Activated T-cell treated with anti-CD3 and anti-CD28 coated beads, Interleukin-2, amount 50 U/mL, for 48 hours (primary cell): ENCODE results near the gene CTNND2.
"Not testable (repeated sequence)": the region's sequence is repeated elsewhere in the genome, so short reads cannot be mapped to it uniquely, and the experiment has no call there.

Source experiments
- DNase-seq, 2 experiments: peaks; one replicate each; pipeline ENCODE4 v3.0.0-alpha.2; 2020

Gene CTNND2

DNA sequence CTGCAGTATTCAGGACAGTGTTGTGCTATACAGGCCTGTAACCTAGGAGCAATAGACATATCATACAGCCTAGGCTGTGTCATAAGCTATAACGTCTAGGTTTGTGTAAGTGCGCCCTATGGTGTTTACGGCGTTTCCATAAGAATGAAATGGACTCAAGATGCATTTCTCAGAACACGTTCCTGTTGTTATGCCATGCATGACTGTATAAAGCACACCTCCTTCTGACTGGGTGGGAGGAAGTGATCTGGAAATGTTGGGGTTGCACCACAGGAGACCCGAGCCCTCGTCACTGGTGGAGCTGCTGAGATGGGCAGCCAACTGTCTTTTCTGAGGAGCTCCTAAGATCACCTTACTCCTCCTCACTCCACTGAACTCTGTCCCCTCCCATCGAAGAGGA, 751.9 kb downstream of the CTNND2 start:
- no peak for DNase-seq

DNA sequence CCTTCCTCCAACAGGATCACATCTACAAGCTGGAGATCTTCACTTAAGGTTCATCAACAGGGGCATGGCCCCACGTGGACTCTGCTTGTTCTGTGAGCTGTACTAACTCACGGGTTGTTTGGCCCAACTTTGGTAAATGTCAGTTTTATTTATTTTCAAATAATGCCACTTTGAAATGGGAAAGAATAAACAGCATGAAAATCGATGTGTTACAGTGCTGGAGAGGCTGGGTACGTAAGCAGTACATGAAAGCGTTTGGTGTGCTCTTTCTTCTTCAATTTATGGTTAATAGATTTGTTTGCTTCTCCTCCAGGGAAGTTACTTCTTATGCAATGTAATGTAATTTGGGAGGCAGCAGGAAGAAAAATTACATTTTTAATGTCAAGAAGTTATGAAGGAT, 753.3 kb downstream of the CTNND2 start:
- DNase-seq: no peak

DNA sequence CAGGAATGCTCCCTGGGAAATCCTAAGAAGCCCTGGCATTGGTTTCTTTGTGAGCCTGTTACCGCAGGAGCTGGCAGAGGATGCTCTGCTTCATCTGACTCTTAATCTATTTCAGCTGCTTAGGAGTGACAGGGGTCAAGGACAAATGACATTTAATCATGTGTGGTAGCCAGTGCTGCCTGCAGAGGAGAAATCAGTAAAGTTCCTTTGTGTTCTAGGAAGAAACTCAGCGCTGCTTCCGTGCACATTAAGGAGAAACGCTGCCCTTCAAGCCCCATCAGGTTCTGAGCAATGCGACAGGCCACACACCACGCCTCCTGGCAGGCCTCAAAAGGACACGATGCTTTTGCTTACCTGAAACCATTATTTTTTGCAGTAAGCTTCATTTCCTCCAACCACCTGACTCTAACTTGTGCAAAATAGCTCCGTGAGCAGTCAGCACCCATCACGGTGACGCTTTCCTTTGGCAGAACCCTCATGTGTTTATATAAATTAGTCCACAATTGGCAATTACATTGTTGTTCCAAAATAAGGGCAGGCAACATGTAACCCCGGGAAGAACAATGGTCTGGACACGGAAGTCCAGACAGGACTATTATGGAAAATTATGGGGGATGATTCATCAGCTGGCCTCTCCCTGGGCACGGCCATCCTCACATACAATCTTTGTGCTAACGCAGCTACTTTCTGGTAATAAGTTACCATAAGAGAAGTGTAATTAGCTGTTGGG, 755.3 kb downstream of the CTNND2 start:
- no peak for DNase-seq

DNA sequence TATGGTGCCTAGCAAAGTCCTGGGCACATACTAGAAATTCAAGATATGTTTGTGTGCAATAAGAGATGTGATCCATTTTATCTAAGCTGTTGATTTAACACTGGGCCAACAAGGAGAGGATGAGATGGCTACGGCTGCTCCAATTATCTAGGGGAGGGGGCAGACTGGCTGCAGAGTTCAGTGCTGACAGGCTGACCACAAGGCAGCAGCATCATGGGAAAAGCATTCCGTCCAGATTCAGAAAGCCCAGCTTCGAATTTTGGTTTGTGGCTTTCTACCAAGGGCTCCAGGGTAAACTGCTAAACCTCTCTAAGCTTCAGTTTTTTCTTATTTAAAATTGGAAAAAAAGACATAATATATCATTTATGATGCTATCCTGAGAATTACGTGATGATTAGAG, 758.1 kb downstream of the CTNND2 start:
- DNase-seq: no peak

DNA sequence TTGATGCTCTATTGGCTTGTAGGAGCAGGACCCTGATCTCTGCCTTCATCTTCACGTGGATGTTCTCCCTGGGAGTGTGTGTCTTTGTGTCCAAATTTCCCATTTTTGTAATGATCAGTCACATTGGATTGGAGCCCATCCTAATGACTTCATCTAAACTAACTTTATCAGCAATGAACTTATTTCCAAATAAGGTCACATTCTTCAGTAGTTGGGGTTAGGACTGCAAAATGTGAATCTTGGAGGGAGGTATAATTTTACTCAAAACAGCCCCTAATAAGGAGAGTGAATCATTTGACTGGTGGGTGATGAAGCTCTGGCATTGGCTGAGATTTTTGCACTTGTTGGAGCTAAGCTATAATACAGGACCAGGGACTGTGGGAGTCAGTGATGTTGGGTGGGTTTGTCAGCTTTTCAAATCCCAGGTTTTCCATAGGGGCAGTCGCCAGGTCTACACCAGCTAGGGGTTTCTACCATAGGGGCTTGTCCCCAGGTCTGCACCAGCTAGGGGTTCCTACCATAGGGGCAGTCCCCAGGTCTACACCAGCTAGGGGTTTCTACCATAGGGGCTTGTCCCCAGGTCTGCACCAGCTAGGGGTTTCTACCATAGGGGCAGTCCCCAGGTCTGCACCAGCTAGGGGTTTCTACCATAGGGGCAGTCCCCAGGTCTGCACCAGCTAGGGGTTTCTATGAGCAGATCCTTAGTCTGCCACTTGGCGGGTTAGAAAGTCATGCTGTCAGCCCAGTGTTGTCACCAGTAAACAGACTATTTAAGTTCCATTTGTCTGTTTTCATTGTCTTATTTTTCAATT, 760.6 kb downstream of the CTNND2 start:
- DNase-seq: peak in 1 of 2 experiments; percentile 19

DNA sequence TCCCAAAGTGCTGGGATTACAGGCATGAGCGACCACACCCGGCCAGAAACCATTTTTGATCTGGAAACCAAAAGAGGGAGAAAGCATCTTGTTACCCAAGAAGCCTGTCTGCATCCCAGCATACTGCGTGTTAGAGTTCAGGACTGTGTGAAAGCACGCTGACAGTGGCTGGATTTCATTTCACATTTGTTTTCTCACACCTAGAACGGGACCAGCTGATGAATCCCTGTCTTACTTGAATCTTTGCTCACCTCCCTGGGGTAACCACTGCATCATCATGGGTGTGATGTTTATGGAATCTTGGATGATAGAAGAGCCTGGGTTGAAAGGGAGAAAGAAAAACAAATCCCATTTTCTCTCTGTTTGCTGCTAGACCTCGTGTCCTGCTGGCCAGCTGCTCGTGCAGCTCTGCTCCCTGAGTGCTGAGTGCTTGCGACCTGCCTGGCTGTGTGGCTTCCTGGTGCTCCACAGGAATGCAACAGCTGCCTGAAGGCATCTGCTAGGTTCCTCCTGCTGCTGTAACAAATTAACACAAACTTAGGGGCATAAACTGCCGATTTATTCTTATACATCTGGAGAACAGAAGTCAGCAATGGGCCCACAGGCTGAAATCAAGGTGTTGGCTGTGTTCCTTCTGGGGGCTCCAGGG, 764.9 kb downstream of the CTNND2 start:
- no peak for DNase-seq

DNA sequence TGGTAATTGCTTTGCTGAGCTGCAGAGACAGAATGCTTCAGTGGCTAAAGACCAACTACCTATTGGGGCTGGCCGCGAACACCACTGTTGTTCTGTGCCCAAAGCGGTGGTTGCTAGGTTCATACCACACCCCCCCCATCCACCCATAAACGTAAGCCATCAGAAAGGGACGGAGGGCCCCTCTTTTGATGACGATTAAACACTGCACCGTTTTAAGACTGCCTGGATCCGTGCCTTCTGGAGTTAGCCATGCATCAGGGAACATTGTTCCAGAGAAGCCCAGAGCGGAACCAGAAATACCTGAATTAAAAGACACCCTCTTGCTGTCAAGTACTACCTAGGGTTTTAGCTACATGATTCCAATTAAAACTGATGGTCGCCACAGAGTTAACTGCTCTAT, 774.1 kb downstream of the CTNND2 start:
- DNase-seq: no peak

DNA sequence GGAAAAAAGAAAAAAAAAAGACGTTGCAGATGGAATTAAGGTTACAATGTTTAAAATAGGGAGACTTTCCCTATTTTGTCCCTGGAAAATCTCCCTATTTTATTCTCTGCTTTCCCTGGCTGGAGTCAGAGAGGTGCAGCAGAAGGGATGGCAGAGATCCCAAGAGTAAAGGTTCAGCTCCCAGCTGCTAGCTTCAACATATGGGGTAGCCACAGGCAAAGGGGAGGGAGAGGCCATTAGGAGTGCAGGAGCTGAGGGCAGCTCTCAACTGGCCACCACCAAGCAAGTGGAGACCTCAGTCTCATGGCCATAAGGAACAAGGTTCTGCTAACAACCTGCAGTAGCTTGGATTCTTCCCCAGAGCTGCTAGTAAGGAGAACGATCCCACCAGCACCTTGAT, 776.2 kb downstream of the CTNND2 start:
- DNase-seq: no peak

DNA sequence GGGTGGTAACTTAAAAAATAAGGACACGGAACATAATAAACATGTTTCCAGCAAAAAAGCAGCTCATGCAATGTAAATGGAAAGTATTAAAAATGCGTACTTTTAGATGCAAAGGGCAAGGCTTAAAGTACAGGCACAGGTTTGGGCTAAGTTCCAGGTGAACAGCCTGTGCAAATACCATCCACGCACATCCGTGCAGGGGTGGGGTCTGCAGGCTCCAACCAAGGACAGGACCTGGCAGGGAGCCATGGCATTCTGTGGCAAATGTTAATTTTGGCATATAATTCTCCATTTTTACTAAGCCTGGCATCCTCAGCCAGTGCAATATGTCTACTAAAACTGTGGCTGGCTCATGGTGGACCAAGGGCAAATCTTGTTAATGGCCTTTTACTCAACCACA, 777.4 kb downstream of the CTNND2 start:
- no peak for DNase-seq

DNA sequence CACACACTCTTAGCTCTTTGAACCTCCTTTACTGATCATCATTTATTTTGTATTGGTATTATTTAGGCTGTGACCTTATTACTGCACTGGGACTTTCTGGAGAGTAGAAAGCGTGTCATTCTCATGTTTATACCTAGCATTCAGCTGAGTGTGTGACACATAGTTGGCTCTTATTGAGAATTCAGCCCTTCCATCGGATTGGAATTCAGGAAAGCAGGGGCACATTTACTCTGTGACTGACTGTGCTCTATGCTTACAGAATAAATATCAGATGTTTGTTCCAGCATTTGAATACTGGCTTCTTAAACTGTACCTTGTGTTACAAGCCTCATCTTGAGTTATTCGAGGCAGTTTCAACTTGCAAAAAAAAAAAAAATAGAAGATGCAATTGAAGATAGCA, 782.4 kb downstream of the CTNND2 start:
- no peak for DNase-seq

DNA sequence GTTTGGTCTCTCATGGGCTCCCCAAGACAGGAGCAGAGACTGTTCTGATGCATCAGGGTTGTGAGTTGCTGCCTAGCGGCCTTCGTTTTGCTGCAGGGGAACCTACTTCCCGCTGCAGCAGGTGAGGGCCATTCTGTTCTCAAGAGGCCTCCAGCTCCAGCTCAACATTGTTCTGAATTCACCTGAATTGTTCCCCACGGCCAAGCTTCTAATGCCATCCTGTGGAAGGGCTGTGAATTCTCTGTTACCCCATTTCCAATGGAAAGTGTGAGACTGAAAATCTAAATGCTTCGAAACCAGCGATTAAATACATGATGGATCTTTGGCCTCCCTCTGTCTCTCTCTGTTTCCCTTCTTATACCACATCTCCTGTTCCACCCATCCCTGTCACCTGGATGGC, 794.1 kb downstream of the CTNND2 start:
- no peak for DNase-seq

DNA sequence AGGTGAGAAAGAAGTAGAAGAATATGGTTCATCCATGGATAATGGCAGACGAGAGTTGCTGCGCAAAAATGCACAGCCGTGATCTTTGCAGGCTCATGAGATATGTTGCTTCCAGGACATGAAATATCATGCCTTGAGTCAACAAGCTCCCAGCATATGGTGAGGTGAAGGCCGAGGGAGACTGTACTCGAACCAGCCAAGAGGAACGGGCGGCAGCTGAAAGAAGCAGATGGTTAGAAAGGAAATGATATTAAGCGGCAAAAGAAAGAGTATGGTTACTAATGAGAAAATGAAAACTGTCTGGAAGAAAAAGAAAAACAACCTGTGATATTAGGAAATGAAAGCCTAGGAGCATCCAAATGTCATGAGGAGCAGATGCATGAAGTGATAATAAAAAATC, 798.5 kb downstream of the CTNND2 start:
- no peak for DNase-seq

DNA sequence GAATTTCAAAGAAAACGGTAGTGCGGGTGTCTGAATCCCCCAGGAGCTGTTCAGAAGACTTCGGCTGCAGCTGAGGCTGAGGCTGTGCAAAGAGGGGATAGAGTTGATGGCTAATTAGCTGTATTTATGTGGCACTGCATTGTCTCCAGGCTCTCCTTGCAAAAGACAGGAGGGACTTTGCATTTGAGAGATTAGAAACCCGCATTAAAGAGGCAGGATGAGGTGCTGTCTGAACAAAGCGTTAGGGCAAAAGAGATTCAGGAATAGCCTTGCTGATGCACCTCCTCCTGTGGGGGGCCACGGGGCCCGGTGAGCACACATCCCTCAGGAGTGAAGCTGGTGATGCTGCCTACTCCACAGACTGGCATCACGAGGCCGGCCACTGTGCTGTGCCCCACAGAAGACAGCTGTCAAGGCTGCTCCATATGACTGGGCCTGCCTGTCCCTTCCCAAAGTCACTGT, 799.6 kb downstream of the CTNND2 start:
- no peak for DNase-seq

DNA sequence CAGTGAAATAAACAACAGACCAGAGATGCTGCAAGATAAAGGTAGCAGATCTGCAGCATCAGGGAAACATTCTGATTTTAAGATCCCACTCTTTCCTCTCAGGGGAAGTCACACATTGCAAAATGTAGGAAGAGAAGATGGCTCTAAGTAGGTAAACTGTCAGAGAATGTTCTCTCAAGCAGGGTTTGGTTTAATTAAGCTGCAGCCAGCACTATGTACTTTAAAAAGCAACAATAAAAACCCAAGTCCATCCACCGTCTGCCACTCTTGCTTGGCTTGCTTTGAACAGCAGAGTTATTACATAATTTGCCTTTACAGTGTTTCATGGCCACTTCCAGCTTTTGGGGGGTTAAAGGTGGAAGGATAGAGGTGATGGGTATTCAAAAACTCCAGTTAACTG, 800.0 kb downstream of the CTNND2 start:
- DNase-seq: no peak

DNA sequence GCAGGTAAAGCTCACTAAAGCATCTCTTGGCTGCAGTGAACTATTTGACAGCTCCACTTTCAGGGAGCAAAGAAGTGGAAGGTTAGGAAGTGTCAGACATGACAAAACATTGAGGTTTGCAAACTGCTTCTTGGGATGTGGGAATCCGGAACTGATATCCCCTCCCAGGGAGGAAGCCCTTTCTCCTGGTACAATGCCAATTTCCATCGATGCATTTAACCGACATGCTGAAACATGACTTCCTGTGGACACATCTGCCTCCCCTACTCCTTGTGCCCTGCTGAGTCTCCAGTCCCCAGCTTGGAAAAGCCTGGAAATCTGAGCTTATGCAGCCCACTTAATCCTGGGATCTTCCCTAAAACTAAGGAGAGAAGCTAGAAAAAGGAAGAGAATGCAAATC, 820.1 kb downstream of the CTNND2 start:
- no peak for DNase-seq

DNA sequence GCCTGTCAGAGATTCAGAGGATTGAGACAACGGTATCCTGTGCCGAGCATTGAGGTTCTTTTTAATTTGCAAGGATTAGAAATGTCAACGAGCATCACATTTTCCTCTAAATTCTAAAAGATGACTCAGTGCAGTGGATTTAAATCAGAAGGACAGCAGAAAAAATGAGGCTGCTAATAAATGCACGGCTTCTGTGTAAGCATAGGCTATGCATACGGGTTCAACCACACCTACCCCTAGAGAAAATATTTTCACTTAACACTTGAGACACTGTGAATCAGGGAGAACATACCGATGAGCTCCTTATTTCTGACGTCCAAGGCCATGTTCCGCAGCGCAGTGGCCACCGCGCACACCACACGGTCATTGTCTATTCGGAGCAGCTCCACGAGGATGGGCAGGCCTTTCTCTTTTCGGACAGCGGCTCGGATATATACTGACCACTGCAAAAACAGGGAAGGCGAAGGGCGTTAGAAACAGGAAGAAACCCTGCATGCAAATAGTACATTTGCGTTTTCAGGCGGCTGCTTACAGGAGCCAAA, 821.8 kb downstream of the CTNND2 start:
- no peak for DNase-seq

DNA sequence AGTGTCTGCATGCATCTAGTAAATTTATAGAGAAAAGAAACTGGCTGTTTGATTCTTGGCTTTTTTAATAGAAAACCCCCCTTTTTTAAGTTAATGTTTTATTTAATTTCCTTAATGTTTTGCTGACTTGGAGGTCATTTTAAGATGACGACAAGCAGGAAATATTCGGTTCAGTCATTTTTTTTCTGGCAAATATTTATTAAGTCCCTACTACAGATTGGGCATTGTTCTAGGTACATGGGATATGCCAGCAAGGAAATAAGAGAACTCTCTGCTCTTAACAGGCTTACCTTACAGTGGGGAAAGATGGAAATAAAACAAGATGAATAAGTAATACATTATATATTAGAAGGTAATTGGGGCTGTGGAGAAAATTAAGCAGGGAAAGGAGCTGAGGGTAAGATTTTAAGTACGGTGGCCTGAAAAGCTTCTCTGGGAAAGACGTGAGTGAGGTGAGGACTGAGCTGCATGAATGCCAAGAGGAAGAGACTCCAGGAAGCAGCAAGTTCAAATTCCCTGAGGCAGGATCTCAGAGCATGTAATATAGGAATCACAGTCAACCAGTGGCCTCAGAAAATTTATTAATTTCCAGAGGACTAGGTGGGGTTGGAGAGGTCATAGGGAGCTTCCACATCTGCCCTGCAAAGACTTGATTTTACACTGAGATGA, 827.2 kb downstream of the CTNND2 start:
- DNase-seq: no peak

DNA sequence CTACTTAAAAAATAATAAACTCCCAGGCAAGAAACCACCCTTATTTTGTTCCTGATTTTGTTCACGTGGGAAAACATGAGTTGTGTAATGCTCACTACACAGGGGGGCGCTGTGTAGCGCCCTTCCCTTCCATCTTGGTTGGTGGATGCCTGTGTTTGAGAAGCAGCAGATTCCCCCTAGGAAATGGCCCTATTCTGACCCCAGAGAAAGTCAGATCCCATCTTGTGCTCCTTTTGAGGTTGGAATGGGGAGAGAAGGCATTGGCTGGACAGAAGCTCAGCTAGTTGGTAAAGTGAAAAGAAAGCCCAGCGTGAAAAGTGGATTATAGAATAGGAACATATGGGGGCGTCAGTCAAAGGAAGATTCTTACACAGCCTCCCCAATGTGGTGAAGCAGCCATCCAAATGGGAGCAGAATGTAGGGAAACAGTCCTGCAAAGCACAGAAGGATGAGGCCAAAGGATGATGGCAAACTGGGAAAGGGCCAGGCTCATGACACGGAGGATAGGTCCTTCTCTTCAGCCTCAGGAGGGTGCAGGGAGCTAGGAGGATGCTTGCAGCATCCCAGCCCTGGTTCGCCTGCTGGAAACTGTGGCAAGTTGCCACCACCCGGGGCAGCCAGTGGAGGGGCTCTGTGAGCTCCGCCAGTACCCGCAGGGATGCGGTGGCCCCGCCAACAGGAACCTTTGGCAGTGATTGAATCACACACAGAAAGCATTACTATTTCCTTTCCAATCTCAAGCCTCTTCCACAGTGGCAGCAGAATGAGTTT, 829.0 kb downstream of the CTNND2 start:
- no peak for DNase-seq

DNA sequence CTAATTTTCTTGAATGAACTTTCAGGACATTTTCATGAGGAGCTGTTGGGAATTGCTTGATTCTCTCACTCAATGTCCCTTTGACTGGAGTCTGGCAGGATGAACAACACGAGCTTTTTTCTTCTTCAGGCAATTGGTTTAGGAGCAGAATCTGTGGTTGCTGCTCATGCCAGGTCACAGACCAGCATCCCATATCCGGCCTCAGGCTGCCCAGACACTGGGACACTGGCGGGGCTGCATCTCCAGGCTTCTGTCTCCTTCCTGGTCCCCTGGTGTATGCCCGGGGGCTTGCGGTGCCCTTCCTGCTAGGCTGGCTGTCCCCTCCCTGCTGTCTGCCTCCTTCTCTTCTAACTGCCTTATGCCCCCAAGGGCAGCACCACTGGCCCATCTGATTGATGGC, 831.7 kb downstream of the CTNND2 start:
- DNase-seq: no peak

DNA sequence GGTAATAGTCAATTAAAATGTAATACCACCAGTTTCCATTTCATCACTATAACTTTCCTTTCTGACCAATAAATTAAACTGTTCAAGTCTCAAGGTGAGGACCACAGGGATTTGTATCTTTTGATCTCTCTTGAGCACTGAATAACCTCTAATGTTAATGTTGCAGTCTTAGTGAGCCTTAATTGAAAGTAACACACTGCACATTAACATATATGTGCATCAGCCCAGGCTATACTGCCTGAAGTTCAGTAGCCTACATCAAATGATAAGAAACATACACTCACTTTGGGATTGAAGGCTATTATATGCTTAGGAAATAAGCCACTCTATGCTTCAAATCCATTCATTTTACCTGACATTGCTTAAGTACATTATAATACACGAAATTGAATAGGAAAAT, 832.2 kb downstream of the CTNND2 start:
- DNase-seq: no peak

DNA sequence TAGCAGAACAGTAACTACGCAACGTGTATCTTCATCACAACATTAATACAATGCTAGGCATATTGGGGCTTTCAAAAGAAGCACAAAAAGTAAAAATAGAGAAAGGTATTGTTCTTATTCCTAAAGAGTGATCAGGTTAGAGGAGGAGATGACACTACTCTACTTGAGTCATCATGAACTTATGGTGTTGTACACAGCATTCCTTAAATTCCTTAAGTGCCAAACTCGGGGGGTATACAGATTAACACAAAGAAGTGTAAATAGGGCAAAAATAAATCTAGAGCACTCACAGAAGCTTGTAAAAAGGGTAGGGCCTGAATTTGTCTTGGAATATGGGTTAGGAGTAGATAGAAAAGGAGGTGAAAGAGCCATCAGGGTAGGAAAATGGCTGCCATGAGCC, 835.2 kb downstream of the CTNND2 start:
- no peak for DNase-seq

DNA sequence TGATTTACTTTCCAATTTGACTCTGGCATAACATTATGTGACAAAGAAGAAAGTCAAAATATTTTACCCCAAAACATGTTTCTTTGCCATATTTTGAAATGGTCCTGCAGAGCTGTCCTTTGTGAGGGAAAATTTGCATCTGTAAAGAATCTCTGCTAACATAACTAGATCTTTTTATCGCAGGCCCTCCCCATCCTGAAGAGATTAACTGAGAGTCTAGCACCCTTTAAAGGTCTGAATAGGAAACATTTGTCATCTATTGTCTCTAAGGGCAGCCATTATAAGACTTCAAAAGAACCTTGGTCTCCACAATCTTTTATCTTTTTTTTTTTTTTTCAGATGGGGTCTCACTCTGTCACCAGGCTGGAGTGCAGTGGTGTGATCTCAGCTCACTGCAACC, 838.5 kb downstream of the CTNND2 start:
- DNase-seq: not testable (repeated sequence)
